GM18907 (cell line): ENCODE data around the gene PI4KB.
"Not testable (repeated sequence)": the region's sequence is repeated elsewhere in the genome, so short reads cannot be mapped to it uniquely, and the experiment has no call there.

Experiments used
- ATAC-seq: cut with Tn5 transposase; IDR thresholded peaks from one replicate; pipeline ENCODE4 v1.9.1; 2021; ENCODE audit warnings: mild to moderate bottlenecking, moderate library complexity; ENCODE audit not compliant: unreplicated experiment

The PI4KB gene

DNA sequence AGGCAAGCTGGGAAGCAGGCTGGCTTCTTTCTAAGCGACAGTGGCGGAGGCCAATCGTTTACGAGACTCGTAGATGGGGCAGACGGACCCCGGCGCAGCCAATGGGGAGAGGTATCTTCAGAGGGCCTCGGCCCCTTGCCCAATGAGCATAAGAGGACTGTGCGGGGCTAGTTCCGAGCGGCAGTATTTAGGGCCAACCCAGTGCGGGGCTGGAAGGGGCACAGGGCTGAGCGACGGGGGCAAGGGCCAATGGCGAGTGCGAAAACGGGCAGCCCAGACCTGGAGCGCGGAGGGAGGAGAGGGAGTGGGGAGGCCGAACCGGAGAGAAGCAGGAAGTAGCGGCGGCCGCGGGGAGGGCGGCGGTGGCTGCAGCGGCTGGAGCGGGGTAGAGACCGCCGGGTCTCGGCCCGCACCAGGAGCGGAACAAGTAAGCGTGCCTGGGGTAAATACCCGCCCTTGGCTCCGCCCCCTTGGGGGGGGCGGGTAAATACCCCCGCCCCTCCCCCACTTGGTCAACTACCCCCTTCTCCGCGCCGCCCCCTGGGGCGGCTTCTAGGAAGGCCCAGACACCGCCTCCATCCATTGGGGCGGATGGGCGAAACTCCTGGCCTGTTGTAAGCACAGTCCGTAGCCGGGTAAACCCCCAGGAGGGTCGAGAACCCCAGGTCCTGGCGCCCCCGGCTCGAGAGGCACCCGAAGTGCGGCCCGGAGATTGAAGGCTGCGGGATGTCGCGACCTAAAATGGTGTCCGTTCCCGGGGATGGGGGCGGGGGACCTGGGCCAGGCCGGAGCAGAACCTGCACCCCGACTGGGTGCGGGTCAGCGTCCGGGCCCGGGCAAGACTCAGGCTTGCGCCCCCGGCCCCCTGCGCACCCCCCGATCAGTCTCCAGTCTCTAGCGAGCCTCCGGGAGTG is 45.0 kb downstream of the PI4KB start, which contains the start of gene ZNF687:
ZNF687 (plus strand) TSS at position 331 of the 914 bp plus-strand sequence. CDS start 3,993 bp downstream, outside the sequence.
- peak; percentile 89 for ATAC-seq

DNA sequence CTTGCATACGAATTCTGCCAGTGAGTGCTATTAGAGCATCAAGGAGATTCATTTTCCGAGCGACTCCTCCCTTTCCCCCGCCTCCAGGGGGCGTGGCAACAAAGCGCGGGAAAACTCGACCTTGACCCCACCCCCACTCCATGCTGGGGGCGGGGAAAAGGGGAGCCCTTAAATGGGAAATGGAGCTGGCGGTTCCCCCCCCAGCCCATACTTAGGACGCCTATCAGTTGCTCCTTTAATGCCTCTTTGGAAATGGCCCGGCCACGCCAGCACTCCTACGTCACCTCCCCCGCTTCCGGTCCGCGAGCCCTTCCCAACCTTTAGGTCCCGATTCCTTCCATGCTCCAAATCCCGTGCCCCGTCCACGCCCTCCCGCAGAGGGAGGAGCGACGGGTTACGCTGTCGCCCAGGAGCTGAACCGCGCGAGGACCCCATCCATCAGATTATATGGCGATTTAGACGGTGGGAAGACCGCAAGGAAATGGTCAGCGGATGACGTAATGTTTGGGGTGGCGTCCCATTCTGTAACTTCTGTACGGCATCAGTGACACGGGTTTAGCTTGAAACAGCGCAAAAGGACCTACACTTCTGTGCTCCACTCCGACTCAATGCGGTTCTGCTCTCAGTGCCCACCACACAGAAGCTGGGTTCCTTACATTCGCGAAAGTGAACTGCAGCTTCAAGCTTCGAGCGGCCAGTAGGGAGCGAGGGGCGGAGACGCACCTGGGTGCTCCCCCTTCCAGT is 45.8 kb downstream of the PI4KB start:
- ATAC-seq, result peak; percentile 35

DNA sequence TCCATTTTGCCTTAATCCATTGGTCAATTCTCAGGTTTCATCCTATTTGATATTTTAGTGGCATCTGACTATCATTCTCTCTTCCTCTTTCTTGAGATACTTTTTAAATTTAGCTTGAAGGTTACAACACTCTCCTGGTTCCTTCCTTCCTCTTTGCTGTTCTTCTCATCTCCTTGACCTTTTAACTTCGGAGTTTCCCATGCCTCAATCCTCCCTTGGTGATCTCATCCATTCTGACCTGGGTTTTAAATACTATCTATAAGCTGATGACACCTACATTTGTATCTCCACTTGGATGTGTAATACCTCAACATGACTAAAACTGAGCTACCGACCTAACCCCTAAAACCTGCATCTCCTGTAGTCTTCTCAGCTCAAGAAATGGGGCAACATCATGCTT is 50.0 kb downstream of the PI4KB start:
- ATAC-seq, result no peak

DNA sequence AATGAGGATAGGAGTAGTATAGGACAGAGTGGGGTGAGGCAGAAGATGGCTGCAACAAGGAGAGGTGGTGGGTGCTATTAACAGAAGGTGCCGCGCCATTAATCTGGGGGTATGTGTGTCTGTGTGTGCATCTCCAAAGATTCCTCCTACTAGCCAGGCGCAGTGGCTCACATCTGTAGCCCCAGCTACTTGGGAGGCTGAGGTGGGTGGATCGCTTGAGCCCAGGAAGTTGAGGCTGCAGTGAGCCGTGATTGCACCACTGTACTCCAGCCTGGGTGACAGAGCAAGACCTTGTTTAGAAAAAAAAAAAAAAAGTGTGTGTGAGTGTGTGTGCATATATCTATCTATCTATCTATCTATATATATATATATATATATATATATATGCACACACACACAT is 51.9 kb downstream of the PI4KB start:
- ATAC-seq, result not testable (repeated sequence)

DNA sequence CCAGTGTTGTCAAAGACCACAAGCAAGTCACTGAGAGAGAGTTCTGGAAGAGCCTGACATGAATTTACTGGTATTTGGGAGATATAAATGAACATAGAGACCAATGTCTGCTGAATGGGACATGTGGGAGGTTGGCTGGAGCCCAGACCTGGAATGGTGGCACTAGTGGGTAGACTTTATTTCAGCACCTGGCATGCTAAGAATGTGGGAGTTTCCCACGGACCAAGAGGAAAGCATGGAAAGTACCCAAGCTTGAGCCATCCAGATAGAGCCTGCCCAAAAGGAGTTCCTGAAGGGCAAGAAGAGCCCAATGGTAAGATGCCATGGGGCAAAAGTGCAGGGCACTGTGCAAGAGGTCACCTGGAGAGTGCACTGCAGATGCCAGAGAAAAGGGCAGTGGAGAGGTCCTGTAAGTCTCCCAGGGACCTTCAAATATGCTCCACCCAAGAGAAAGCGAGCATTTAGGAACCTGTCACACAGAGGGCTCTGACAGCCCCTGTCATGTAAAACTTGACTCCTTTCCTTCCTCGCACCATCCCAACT is 53.2 kb downstream of the PI4KB start:
- ATAC-seq, result no peak

DNA sequence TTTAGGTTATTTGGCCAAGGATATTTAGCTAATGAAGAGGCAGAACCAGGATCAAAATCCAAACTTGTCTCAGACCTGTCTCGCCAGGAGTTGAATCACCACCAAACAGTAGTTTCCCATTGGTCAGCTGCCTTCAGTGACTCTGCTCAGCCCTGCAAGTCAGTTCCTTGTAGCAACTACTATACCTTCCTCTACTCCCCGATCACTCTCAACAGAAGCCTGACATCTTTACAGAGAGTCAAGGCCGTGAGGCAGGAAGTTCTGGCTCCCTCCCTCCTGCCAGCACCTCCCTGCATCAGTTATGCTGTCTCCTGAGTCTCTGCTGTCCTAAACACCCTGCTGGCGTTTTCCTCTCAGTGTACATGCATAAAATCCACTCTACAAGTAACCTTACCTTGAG is 59.5 kb downstream of the PI4KB start:
- ATAC-seq, result no peak

DNA sequence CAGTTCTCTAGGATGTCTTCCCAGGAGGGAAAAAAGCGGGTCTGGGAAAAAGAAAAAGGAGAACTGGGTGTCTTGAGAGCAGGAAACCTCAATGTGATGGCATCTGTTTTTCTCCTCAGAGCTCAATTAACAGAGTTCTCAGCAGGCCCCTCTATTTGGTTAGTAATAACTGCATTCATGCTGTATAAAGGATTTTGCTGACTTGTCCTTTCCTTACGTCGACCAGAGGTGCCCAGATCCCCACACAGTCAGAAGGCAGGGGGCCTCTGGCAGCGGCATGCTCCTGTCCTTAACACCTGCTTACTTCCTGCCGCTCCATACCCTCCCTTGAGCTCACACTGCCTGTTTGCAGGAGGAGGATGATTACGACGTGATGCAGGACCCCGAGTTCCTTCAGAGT is 60.4 kb downstream of the PI4KB start:
- ATAC-seq, result no peak

DNA sequence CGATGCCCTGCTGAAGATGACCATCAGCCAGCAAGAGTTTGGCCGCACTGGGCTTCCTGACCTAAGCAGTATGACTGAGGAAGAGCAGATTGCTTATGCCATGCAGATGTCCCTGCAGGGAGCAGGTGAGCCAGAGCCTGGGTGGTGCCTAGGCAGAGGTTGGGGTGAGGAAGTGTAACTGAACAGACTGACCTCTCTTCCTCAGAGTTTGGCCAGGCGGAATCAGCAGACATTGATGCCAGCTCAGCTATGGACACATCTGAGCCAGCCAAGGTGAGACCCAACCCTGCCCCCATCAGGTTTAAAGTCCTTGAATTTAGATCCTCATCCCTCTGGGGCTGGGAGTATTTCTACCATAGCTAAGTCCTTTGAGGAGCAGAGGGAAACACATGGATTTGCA is 60.9 kb downstream of the PI4KB start:
- no peak for ATAC-seq

DNA sequence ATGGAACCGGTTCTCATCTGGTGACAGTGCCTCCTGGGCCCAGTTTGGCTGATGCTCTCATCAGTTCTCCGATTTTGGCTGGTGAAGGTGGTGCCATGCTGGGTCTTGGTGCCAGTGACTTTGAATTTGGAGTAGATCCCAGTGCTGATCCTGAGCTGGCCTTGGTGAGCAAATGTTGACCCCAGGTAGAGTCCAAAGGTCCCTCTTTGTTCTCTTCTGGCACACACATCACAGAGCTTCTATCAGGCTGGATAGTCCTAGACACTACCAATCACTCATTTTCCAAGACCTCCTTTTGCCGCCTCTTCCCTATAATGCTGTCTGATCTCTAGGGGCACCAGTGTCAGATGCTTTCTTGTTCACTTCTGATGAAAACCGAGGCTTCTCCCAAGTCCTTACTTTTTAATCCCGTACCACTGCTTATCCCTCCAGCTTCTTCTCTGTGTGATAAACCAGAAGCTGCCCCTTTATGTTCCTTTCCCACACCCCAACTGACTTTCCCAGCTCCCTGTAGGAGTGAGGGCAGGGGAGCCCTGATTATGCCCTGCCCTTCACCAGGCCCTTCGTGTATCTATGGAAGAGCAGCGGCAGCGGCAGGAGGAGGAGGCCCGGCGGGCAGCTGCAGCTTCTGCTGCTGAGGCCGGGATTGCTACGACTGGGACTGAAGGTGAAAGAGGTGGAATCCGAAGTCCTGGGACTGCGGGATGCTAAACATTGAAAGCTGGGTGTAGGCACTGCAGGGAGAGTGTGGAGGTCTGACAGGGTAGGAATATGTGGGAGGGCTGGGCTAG is 61.6 kb downstream of the PI4KB start:
- no peak for ATAC-seq

DNA sequence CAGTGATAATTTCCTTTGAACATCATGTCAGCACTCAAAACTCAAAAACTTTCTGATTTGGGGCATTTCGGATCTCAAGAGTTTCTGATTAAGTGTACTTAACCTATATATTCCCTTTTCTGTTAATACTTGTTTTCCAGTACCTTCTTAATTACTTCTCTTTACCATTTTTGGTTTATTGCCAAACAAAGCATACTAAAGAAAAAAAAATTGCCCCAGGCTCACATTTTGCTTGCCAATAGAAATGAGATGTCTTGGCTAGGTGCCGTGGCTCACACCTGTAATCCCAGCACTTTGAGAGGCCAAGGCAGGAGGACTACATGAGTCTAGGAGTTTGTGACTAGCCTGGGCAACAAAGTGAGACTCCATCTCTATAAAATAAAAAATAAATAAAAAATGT is 67.9 kb downstream of the PI4KB start:
- no peak for ATAC-seq

DNA sequence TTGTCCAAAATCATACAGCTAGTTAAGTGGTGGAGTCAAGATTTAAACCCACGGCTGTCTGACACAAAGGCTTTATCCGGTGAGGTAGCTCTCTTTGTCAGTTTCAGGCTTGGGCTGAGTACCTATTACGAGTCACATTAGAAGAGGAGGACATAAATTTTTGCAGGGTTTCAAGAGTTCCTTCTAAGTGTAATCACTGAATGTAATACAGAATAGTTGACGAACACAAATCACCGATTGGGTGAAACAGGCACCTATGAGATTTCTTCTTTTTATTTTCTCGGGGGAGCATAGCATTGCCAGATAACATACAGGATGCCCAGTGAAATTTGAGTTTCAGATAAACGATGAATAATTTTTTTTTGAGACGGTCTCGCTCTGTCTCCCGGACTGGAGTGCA is 71.8 kb downstream of the PI4KB start:
- no peak for ATAC-seq

DNA sequence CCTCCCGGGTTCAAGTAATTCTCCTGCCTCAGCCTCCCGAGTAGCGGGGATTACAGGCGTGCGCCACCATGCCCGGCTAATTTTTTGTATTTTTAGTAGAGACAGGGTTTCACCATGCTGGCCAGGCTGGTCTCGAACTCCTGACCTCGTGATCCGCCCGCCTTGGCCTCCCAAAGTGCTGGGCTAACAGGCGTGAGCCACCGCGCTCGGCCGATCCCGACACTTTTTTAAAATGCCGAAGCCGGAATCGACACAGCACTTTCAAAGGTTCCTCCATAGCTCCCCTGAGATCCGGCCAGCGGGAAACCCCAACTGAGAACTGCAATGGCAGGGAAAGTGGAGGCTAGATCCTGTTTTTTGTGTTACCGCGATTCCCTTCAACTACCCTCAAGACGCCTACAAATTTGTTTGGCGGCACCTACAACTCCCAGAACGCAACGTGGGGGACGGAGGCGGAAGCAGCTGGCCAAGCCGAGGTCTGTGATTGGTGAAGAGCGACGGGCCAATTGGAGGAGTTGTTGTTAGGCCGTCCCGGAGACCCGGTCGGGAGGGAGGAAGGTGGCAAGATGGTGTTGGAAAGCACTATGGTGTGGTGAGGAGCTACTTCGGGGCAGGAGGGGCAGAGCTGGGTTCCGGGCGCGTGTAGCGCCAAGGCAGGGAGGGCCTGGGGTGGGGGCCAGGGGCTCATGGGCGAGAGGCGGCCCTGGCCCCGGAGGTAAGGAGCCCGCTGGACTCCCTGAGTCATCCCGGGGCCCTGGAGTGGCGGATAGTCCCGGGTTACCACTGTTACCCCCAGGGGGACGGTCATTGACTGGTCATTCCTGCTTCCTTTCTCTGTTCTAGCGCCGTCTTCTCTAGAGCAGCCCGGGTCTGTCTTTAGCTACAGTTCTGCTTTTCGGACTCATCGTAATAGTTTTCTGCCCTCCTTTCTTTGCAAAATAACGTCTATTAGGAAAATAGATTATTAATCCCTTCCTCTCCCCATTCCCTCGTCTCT is 72.7 kb downstream of the PI4KB start, which contains the start of gene PSMD4:
PSMD4 (plus strand) TSS at position 518 of the 997 bp plus-strand sequence; CDS start at position 567, 49 bp downstream.
- ATAC-seq, result peak; percentile 90

DNA sequence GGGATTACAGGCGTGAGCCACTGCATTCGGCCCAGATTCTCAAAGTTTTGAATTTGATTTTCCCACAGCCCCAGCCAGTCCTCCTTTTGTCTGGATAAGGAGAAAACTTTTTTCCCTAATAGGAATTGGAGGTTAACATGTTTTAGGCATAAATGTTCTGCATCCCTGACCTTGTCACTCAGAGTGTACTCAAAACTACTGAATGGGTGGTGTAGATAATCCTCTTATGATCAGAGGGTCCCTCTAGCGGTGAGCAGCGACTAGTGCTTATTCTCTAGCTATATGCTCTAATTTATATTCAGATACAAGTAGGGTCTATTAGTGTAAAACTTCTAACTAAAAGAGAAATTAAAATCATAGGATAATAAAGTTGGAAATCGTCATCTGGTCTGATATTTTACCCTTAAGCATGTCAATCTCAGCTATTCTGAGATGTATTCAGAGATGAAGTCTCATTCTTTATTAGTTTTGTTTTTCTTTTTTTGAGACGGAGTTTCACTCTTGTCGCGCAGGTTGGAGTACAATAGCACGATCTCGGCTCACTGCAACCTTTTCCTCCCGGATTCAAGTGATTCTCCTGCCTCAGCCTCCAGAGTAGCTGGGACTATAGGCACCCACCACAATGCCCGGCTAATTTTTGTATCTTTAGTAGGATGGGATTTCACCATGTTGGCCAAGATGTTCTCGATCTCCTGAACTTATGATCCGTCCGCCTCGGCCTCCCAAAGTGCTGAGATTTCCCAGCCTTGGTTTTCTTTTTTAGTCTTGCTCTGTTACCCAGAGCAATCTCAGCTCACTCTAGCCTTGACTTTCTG is 75.4 kb downstream of the PI4KB start:
- ATAC-seq, result peak; percentile 45

DNA sequence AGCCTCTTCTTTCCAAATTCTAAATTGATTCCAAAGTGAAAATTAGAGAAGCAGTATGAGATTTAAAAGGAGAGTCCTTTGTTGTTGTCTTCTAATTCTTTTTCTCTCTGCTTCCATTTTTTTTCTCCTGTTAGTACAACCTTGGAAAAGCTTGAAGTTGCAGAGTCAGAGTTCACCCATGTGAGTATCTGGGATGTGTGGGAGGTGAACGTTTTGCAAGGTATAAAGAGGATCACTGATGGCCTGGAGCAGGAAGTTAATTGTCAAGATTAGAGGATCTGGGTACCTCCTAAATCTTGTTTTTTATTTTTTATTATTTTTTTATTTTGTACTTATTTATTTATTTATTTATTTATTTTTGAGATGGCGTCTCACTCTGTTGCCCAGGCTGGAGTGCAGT is 80.4 kb downstream of the PI4KB start:
- ATAC-seq, result no peak

DNA sequence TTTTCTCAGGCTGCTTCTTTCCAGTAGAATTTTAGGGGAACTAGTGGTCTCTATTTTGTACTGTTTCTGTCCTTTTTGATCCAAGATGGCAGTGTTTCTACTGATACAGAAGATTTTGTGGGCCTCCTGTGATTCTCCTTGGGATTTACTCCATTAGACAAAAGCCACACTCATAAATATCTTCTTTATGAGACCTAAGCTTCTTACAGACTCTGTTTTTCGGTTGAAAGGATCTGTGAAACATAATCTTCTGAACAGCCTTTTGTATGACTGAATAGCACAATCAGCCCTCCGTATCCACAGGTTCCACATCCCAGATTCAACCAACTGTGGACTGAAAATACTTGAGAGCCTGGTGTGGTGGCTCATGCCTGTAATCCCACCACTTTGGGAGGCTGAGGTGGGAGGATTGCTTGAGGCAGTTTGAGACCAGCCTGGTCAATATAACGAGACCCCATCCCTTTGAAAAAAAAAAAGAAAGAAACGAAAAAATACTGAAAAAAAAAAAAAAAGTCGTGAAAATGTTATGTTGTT is 83.5 kb downstream of the PI4KB start:
- no peak for ATAC-seq

DNA sequence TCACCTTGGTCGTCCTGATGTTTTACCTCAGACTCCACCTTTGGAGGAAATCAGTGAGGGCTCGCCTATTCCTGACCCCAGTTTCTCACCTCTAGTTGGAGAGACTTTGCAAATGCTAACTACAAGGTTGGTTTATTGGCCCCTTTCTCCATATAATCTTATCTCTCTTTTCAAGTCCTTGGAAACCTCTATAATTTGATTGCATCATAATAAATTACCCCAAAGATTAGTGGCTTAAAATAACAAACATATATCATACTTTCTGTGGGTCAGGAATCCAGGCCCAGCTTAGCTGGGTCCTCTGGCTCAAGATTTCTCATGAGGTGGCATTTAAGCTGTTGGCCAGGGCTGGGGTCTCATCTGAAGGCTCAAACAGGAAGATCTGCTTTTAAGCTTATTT is 84.8 kb downstream of the PI4KB start:
- no peak for ATAC-seq
